Stimulated activated CD8-positive, alpha-beta memory T cell treated with anti-CD3 and anti-CD28 coated beads, Interleukin-4, amount 100 ng/mL, for 24 hours (primary cell): ENCODE data around the gene NXPH2.

Experiments used
- DNase-seq: peaks from one replicate; pipeline ENCODE4 v3.0.0-alpha.2; 2020; ENCODE audit warnings: low read depth

Gene NXPH2

DNA sequence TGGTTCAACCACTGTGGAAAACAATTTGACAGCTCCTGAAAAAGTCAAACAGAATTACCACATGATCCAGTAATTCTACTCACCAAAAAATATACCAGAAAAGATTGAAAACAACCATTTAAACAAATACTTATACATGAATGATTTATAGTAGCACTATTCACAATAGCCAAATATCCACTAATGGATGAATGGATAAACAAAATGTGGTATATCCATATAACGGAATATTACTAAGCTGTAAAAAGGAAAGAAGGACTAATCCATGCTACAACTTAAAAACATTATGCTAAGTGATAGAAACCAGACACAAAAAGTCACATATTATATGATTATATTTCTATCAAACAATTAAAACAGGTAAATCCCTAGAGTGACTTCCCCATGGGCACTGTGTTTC, 147.1 kb downstream of the NXPH2 start:
- DNase-seq: no peak

DNA sequence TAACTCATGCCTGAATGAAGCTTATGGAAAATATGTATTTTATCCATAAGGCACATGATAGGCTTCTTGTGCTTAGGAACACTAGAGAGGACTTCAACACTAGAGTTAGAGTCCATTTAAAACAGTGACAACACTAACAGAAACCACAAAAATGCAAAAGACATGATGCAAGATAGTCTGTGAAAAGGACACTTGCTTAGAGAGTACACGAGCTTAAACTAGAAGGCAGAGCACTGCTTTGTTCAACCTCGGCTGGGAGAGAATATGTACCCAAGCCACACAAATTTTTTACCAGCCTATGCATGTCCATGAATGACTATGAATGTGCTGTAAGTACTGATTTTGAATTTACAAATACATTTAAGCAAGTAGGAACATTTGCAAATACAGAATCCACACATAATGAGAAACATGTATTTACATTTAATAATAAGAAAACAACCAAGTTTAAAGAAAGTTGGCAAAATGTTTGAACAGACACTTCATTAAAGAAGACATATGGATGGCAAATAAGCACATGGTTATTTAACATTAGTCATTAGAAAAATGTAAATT, 148.0 kb downstream of the NXPH2 start:
- DNase-seq: no peak

DNA sequence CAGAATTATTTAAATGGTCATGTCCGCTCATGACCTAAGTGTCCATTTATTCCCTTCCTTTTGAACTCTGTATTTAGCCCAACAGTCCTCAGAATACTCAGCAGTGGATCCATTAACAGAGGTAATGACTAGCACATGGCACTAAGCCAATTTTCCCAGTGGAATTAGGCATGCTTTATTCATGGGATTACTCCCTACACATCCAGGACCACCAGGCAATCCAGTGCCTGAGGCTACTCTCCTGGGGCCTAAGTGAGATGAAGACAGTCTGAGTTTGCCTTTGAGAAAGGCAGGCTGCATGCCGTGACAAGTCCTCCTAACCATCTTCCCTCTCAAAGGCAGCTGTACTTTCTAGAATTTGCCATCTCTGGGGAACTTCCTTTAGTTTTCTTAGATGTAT, 150.0 kb downstream of the NXPH2 start:
- DNase-seq: no peak

DNA sequence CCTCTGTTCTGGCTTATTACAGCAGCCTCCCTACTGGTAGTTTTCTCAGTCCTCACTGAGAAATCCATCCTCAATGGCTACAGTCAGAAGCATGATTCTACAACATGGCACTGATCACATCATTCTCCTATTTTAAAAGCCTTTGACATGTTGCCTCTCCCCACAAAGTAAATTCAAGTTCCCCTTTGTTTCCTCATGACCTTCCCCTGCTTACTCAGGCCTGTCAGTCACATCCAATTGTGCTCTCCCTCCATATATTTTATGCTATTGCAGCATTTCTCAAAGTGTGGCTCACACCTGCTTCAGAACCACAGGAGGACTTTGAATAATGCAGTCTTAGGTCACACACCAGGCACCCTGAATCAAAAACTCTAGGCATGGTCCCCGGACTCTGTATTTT, 154.0 kb downstream of the NXPH2 start:
- no peak for DNase-seq

DNA sequence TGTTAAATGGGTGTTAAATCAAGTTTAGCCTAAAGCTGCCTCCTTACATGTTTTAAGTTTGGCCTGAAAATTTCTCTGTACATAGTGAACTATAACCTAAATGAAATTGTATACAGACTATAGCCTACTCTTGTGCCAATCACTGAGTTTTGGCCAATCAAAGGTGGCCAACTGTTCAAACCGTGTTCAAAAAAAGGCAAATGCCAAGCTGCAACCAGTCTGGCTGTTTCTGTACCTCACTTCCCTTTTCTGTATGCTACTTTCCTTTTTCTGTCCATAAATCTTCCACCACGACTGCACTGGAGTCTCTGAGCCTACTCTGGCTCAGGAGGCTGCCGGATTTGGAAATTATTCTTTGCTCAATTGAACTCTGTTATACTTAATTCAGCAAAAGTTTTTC, 157.6 kb downstream of the NXPH2 start:
- no peak for DNase-seq

DNA sequence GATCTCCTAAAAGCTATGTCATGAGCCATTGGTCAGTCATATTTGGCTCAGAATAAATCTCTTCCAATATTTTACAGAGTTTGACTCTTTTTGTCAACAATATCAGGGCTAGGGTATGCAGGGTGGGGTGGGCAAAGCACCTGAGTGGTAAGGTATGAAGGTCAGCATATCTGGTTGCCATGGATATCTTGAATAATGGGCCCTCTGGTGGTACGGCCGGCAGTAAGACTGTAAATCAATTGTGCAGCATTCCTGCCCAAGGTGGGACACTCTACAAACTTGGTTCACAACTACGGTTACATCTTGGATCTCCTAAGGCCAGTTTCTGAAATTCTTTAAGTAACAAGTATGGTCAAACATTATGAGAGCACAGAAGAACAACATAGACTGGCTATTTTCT, 159.1 kb downstream of the NXPH2 start:
- no peak for DNase-seq

DNA sequence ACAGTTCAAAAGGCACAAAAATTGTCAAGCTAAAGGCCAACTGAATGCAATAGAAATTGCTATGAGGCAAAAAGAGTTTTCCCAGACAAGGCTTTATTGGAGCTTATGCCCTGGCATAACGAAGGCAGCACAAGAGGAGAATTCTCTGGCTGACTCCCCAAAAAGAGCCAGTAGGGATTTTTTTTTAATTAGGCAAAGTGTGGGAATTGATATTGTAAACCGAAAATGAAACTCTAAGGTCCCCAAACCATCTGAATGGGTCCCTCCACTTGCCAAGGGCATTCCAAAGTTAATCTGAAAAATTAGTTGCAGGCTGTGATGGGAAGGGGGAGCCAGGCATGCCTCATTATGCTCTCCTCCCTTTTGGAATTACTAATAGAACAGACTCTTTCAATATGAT, 159.8 kb downstream of the NXPH2 start:
- no peak for DNase-seq
